GM21360 (cell line): Measurements from ENCODE around the gene HNF4A.

Experiments
- ATAC-seq: cut with Tn5 transposase; IDR thresholded peaks from one replicate; pipeline ENCODE4 v1.9.1; 2021; ENCODE audit warnings: mild to moderate bottlenecking, moderate library complexity; ENCODE audit not compliant: unreplicated experiment

HNF4A gene

GRCh38 chr20:44439318-44439717 is 83.8 kb downstream of the HNF4A start:
- no peak for ATAC-seq

GRCh38 chr20:44442298-44443070 is 87.0 kb downstream of the HNF4A start:
- no peak for ATAC-seq

- no peak for ATAC-seq
Measured at GRCh38 chr20:44445742-44446710, 90.5 kb downstream of the HNF4A start.

GRCh38 chr20:44447827-44448419 is 92.4 kb downstream of the HNF4A start:
- ATAC-seq: no peak

GRCh38 chr20:44448753-44449546 is 93.5 kb downstream of the HNF4A start:
- ATAC-seq: no peak

GRCh38 chr20:44449864-44450263 is 94.4 kb downstream of the HNF4A start:
- no peak for ATAC-seq

GRCh38 chr20:44450281-44450889 is 94.9 kb downstream of the HNF4A start:
- ATAC-seq: no peak

- no peak for ATAC-seq
Measured at GRCh38 chr20:44450903-44451450, 95.5 kb downstream of the HNF4A start.

- no peak for ATAC-seq
Measured at GRCh38 chr20:44454306-44454963, 98.9 kb downstream of the HNF4A start.

GRCh38 chr20:44455126-44455525 is 99.6 kb downstream of the HNF4A start:
- ATAC-seq: no peak

- no peak for ATAC-seq
Measured at GRCh38 chr20:44456611-44457010, 101.1 kb downstream of the HNF4A start.

- ATAC-seq: no peak
Measured at GRCh38 chr20:44457016-44457415, 101.5 kb downstream of the HNF4A start.

GRCh38 chr20:44459271-44459670 is 103.8 kb downstream of the HNF4A start:
- no peak for ATAC-seq

- ATAC-seq: no peak
Measured at GRCh38 chr20:44460795-44461141, 105.3 kb downstream of the HNF4A start.

- ATAC-seq: no peak
Measured at GRCh38 chr20:44461142-44461802, 105.8 kb downstream of the HNF4A start.

- no peak for ATAC-seq
Measured at GRCh38 chr20:44461803-44462174, 106.3 kb downstream of the HNF4A start.

- no peak for ATAC-seq
Measured at GRCh38 chr20:44463466-44463865, 108.0 kb downstream of the HNF4A start.

GRCh38 chr20:44464514-44464913 is 109.0 kb downstream of the HNF4A start:
- no peak for ATAC-seq

- ATAC-seq: no peak
Measured at GRCh38 chr20:44465001-44465560, 109.6 kb downstream of the HNF4A start.
